H9 (cell line): Measurements from ENCODE around the gene CCSER2. TPM values are rescaled to one million over a fixed set of nuclear protein-coding genes. Genes with fewer than 3 reads are reported as not detected.

Experiments
- DNase-seq: peaks from one replicate; pipeline ENCODE4 v3.0.0-alpha.2; 2017
- H2AFZ ChIP-seq: one replicate; pipeline ENCODE4 v1.6.1; 2013; ENCODE audit warnings: mild to moderate bottlenecking, low read length, control low read depth, moderate library complexity
- H2AK5ac ChIP-seq: 2 replicates; pipeline ENCODE4 v1.6.1; 2013; ENCODE audit warnings: low read length, control low read depth, mixed read lengths; ENCODE audit not compliant: insufficient read length
- H2BK120ac ChIP-seq: one replicate; pipeline ENCODE4 v1.6.1; 2013; ENCODE audit warnings: low read depth, mild to moderate bottlenecking, low read length, control low read depth, inconsistent platforms; ENCODE audit not compliant: poor library complexity, severe bottlenecking
- H2BK12ac ChIP-seq: 2 replicates; pipeline ENCODE4 v1.6.1; 2013; ENCODE audit warnings: low read length, control low read depth, mixed read lengths, low read depth; ENCODE audit not compliant: insufficient read length
- H2BK15ac ChIP-seq: 2 replicates; pipeline ENCODE4 v1.6.1; 2013; ENCODE audit warnings: low read depth, low read length, control low read depth
- H2BK20ac ChIP-seq: one replicate; pipeline ENCODE4 v1.6.1; 2013; ENCODE audit warnings: low read depth, mild to moderate bottlenecking, low read length, control low read depth, inconsistent platforms; ENCODE audit not compliant: poor library complexity, severe bottlenecking
- H2BK5ac ChIP-seq: 2 replicates; pipeline ENCODE4 v1.6.1; 2013; ENCODE audit warnings: low read length, control low read depth, mixed read lengths; ENCODE audit not compliant: insufficient read length
- H3K14ac ChIP-seq: 2 replicates; pipeline ENCODE4 v1.6.1; 2013; ENCODE audit warnings: low read length, control low read depth; ENCODE audit not compliant: insufficient read depth
- H3K18ac ChIP-seq: 2 replicates; pipeline ENCODE4 v1.6.1; 2013; ENCODE audit warnings: low read depth, mild to moderate bottlenecking, mixed read lengths, low read length, control low read depth; ENCODE audit not compliant: insufficient read length
- H3K23ac ChIP-seq: 2 replicates; pipeline ENCODE4 v1.6.1; 2013; ENCODE audit warnings: low read length, control low read depth, mixed read lengths, low read depth; ENCODE audit not compliant: insufficient read length
- H3K23me2 ChIP-seq: 2 replicates; pipeline ENCODE4 v1.6.1; 2013; ENCODE audit warnings: low read depth, mild to moderate bottlenecking, mixed read lengths, low read length, control low read depth; ENCODE audit not compliant: insufficient read length, poor library complexity, severe bottlenecking
- H3K27ac ChIP-seq: 2 replicates; pipeline ENCODE4 v1.5.1; 2013; ENCODE audit warnings: low read length, control low read depth, mixed read lengths, low read depth; ENCODE audit not compliant: insufficient read length
- H3K27me3 ChIP-seq: 2 replicates; pipeline ENCODE4 v1.6.1; 2013; ENCODE audit warnings: low read length, control low read depth, inconsistent platforms; ENCODE audit not compliant: insufficient read depth
- H3K4ac ChIP-seq: 2 replicates; pipeline ENCODE4 v1.6.1; 2013; ENCODE audit warnings: low read depth, mild to moderate bottlenecking, control low read depth, inconsistent platforms, low read length, moderate library complexity
- H3K4me1 ChIP-seq: 2 replicates; pipeline ENCODE4 v1.6.1; 2013; ENCODE audit warnings: low read length, control low read depth, inconsistent platforms; ENCODE audit not compliant: insufficient read depth
- H3K4me2 ChIP-seq: 2 replicates; pipeline ENCODE4 v1.6.1; 2013; ENCODE audit warnings: low read length, control low read depth, mixed read lengths; ENCODE audit not compliant: insufficient read length, insufficient read depth
- H3K56ac ChIP-seq: 2 replicates; pipeline ENCODE4 v1.6.1; 2013; ENCODE audit warnings: low read depth, mild to moderate bottlenecking, mixed read lengths, low read length, control low read depth; ENCODE audit not compliant: insufficient read length
- H3K79me1 ChIP-seq: 2 replicates; pipeline ENCODE4 v1.6.1; 2013; ENCODE audit warnings: low read depth, mild to moderate bottlenecking, moderate library complexity, low read length, control low read depth, inconsistent platforms; ENCODE audit not compliant: insufficient read depth, poor library complexity, severe bottlenecking
- H3K79me2 ChIP-seq: 2 replicates; pipeline ENCODE4 v1.6.1; 2013; ENCODE audit warnings: low read length, control low read depth, inconsistent platforms; ENCODE audit not compliant: insufficient read depth
- H3K9ac ChIP-seq: 2 replicates; pipeline ENCODE4 v1.6.1; 2013; ENCODE audit warnings: low read length, control low read depth, mixed read lengths; ENCODE audit not compliant: insufficient read length; ENCODE audit errors: extremely low read depth
- H3K9me3 ChIP-seq: one replicate; pipeline ENCODE4 v1.6.1; 2013; ENCODE audit warnings: low read depth, low read length, inconsistent platforms; ENCODE audit not compliant: control insufficient read depth
- H3T11ph ChIP-seq: one replicate; pipeline ENCODE4 v1.6.1; 2013; ENCODE audit warnings: mild to moderate bottlenecking, low read length, control low read depth, inconsistent platforms
- H4K20me1 ChIP-seq: one replicate; pipeline ENCODE4 v1.6.1; 2013; ENCODE audit not compliant: control insufficient read depth, insufficient read length, insufficient read depth
- H4K5ac ChIP-seq: 2 replicates; pipeline ENCODE4 v1.6.1; 2013; ENCODE audit warnings: low read depth, mild to moderate bottlenecking, mixed read lengths, low read length, control low read depth; ENCODE audit not compliant: insufficient read length
- H4K8ac ChIP-seq: replicated peaks from 2 replicates; pipeline ENCODE4 v1.6.1; 2013; ENCODE audit warnings: low read length, control low read depth, mixed read lengths, low read depth; ENCODE audit not compliant: insufficient read length
- H4K91ac ChIP-seq: 2 replicates; pipeline ENCODE4 v1.6.1; 2013; ENCODE audit warnings: low read depth, mild to moderate bottlenecking, moderate library complexity, mixed read lengths, low read length, control low read depth; ENCODE audit not compliant: insufficient read length
- H3K27ac Mint-ChIP-seq, 3 experiments: 2 replicates in 2 of 3; 3 replicates in 1 of 3; pipeline ENCODE4 v1.8.0; 2020 to 2021; ENCODE audit warnings: mixed read lengths in 3 of 3, mild to moderate bottlenecking in 1 of 3, moderate library complexity in 1 of 3
- H3K27me3 Mint-ChIP-seq: 2 replicates; pipeline ENCODE4 v1.8.0; 2021; ENCODE audit warnings: low read depth, mild to moderate bottlenecking, moderate library complexity, mixed read lengths
- H3K36me3 Mint-ChIP-seq, 3 experiments: 2 replicates in 2 of 3; 3 replicates in 1 of 3; pipeline ENCODE4 v1.8.0; 2020 to 2021; ENCODE audit warnings: low read depth in 3 of 3, mixed read lengths in 3 of 3; ENCODE audit not compliant: insufficient read depth in 1 of 3
- H3K4me1 Mint-ChIP-seq, 2 experiments: 2 replicates each; pipeline ENCODE4 v1.8.0; 2020; ENCODE audit warnings: mixed read lengths in 2 of 2
- H3K4me3 Mint-ChIP-seq, 2 experiments: 2 replicates in 1 of 2; 3 replicates in 1 of 2; pipeline ENCODE4 v1.8.0; 2020 to 2021; ENCODE audit warnings: mild to moderate bottlenecking in 2 of 2, mixed read lengths in 2 of 2, moderate library complexity in 1 of 2
- H3K9me3 Mint-ChIP-seq, 2 experiments: 2 replicates in 1 of 2; 3 replicates in 1 of 2; pipeline ENCODE4 v1.8.0; 2020; ENCODE audit warnings: mild to moderate bottlenecking in 2 of 2, mixed read lengths in 2 of 2, moderate library complexity in 1 of 2
- total RNA-seq: library from RNA; stranded (reverse); gene quantifications from 2 replicates; pipeline ENCODE4 v1.2.1, GENCODE V29; 2021
- TF ChIP-seq, protein P1 (sequence below): fragments of 200-600 bp; sonication (generic); conservative IDR thresholded peaks from 3 replicates; pipeline ENCODE4 v1.8.0; 2021; ENCODE audit warnings: antibody characterized with exemption, mild to moderate bottlenecking

CCSER2 gene
- total RNA-seq, 1 experiment from 2014 or later = 22.2 TPM

DNA sequence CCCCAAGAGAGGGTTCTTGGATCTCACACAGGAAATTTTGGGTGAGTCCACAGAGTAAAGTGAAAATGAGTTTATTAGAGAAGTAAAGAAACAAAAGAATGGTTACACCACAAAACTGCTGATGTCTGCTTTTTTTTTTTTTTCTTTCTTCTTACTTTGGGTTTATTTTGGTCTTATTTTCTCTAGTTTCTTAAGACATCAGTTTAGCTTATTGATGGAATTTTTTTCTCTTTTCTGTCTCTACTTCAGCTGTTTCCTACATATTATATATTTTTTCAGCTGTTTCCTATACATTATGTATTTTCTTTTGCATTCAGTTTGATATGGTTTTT, 166.4 kb downstream of the CCSER2 start:
- Histone ChIP-seq H2BK120ac (no peak overlapping the region), H4K8ac (no peak overlapping the region), H3K18ac (no peak overlapping the region), H3T11ph (no peak overlapping the region), H4K91ac (no peak overlapping the region), H3K4me1 (peaks cover 2% of the 10 kb centered on the region; the same call in 1 of the 2 replicates), H3K23ac (no peak overlapping the region), H3K79me1 (no peaks in the 10 kb centered on the region), H3K23me2 (no peaks in the 10 kb centered on the region), H4K5ac (no peak overlapping the region), H3K27me3 (no peaks in the 10 kb centered on the region), H3K9ac (no peak overlapping the region), H4K20me1 (no peaks in the 10 kb centered on the region), H2BK12ac (no peak overlapping the region), H3K14ac (no peak overlapping the region), H2AFZ (no peak overlapping the region), H2BK20ac (no peak overlapping the region), H2AK5ac (no peak overlapping the region), H3K9me3 (no peaks in the 10 kb centered on the region), H3K79me2 (no peaks in the 10 kb centered on the region), H2BK5ac (no peak overlapping the region), H2BK15ac (no peak overlapping the region), H3K4me2 (no peak overlapping the region), H3K27ac (no peak overlapping the region), H3K4ac (no peak overlapping the region), H3K56ac (no peak overlapping the region)
- no peak overlapping the region for H3K27ac Mint-ChIP-seq
- no peak overlapping the region for H3K4me3 Mint-ChIP-seq
- TF ChIP-seq, protein P1, sequence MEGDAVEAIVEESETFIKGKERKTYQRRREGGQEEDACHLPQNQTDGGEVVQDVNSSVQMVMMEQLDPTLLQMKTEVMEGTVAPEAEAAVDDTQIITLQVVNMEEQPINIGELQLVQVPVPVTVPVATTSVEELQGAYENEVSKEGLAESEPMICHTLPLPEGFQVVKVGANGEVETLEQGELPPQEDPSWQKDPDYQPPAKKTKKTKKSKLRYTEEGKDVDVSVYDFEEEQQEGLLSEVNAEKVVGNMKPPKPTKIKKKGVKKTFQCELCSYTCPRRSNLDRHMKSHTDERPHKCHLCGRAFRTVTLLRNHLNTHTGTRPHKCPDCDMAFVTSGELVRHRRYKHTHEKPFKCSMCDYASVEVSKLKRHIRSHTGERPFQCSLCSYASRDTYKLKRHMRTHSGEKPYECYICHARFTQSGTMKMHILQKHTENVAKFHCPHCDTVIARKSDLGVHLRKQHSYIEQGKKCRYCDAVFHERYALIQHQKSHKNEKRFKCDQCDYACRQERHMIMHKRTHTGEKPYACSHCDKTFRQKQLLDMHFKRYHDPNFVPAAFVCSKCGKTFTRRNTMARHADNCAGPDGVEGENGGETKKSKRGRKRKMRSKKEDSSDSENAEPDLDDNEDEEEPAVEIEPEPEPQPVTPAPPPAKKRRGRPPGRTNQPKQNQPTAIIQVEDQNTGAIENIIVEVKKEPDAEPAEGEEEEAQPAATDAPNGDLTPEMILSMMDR = no peak
- no peaks in the 10 kb centered on the region for H3K27me3 Mint-ChIP-seq
- DNase-seq = no peak
- H3K9me3 Mint-ChIP-seq = peaks cover 24 to 25% of the 10 kb centered on the region in 2 experiments
- peaks cover 14 to 19% of the 10 kb centered on the region in 2 experiments for H3K4me1 Mint-ChIP-seq
- peaks cover 24 to 31% (median 27%) of the 10 kb centered on the region in 3 experiments for H3K36me3 Mint-ChIP-seq
